ENCODE measurements around the gene ZDHHC21. TPM values are rescaled to one million over a fixed set of nuclear protein-coding genes. Genes with fewer than 3 reads are reported as not detected.

Gene ZDHHC21
- total and polyA plus RNA-seq, 9 of the 15 experiments (the other 6 are each of a cell fraction or from before 2014, with no cell fraction given) = 0.10 to 1.9 (median 1.00) TPM

DNA sequence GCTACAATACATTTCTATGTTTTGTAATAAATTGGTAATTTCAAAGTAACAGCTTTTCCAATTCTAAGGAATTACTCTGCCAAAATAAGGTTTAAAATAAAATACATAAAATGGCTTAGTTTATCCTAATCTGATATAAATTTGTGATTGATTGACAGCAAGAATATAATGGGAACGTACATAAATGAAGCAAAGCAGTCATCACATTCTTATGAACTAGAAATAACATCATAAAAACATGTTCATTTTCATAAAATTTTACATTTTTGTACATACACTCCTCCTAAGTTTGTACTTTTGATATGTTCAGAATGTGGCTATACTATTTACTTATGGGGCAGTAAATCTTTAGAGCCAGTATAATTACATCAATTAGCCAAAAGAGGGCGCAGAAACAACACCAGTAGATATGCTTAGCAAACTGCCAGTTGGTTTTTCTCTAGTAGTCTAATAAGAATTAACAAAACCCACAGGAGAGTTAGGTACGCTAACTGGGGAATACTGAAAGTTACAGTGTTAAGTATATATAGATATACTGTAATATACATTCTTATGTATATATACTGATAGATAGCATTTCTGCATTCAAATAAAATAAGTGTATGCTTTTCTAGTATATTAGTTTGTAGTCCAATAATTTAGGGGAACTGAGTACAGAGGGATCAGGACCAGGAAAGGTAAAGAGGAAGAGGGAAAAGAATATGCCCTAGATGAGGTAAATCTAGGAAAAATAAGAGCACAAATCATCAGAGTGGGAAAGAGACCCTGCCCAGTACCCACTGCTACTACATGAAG is 76.8 kb downstream of the ZDHHC21 start:
- Histone ChIP-seq H3K9me3 (replicated peaks; ENCODE audit: control insufficient read depth, insufficient read depth, low read depth, low read length) (no peaks in the 10 kb centered on the region), H3K79me2 (ENCODE audit: control insufficient read depth, insufficient read depth, low read length) (no peaks in the 10 kb centered on the region), H3K27me3 (ENCODE audit: control insufficient read depth in 2 of 2, insufficient read depth in 2 of 2, low read length in 2 of 2) (no peaks in the 10 kb centered on the region), H3K36me3 (ENCODE audit: control insufficient read depth, insufficient read depth, low read length) (no peaks in the 10 kb centered on the region), H3K4me2 (ENCODE audit: insufficient read depth, low read length) (no peak overlapping the region), H4K20me1 (replicated peaks; ENCODE audit: control insufficient read depth, insufficient read depth, low read length) (no peaks in the 10 kb centered on the region), H3K4me1 (replicated peaks in 1 of 2; ENCODE audit: control insufficient read depth in 2 of 2, insufficient read depth in 2 of 2, low read length in 2 of 2) (no peaks in the 10 kb centered on the region), H2AFZ (ENCODE audit: low read depth, low read length) (peak overlapping the region; percentile 12; the same call in 1 of the 2 replicates), H3K27ac (ENCODE audit: extremely low read depth, low read depth, low read length) (no peak overlapping the region), H3K9ac (ENCODE audit: insufficient read depth in 1 of 2, low read depth in 2 of 2, low read length in 2 of 2) (no peak overlapping the region), H3K9me1 (ENCODE audit: control insufficient read depth, insufficient read depth, low read length) (no peaks in the 10 kb centered on the region), H3K4me3 (no peak overlapping the region)
- intact Hi-C loops (cut with micrococcal nuclease) (loop anchor here (1.0 to 5.0 kb wide), 2 partner anchors 149 to 152 kb away; no protein-coding TSS in a partner anchor), in situ Hi-C loops (cut with MboI) (no loop called here)
- POLR2A ChIA-PET = no interaction called here
- FAIRE-seq (peak; percentile 29), ATAC-seq (peak; percentile 77), DNase-seq (ENCODE audit: extremely low read depth in 1 of 4, low spot score in 3 of 4) (peak in 2 of 4 experiments; percentile 16 to 52)
- WGBS (ENCODE audit: insufficient coverage, low coverage, missing lambda C conversion rate) = 44% methylated on average over 3 of the region's 3 CpGs
- no TSS peak for BruUV-seq (replicated peaks)
- CTCF ChIA-PET (ENCODE audit: low intra/inter-chr PET ratio) = interaction anchor here (0.8 to 1.1 kb wide), 2 partner anchors 149 to 152 kb away, joined by 3 to 5 read pairs; no protein-coding TSS in a partner anchor
- TF ChIP-seq, protein P1, sequence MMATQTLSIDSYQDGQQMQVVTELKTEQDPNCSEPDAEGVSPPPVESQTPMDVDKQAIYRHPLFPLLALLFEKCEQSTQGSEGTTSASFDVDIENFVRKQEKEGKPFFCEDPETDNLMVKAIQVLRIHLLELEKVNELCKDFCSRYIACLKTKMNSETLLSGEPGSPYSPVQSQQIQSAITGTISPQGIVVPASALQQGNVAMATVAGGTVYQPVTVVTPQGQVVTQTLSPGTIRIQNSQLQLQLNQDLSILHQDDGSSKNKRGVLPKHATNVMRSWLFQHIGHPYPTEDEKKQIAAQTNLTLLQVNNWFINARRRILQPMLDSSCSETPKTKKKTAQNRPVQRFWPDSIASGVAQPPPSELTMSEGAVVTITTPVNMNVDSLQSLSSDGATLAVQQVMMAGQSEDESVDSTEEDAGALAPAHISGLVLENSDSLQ (IDR thresholded peaks at IDR 0.05) = peak; percentile 71
- TF ChIP-seq, protein P2, sequence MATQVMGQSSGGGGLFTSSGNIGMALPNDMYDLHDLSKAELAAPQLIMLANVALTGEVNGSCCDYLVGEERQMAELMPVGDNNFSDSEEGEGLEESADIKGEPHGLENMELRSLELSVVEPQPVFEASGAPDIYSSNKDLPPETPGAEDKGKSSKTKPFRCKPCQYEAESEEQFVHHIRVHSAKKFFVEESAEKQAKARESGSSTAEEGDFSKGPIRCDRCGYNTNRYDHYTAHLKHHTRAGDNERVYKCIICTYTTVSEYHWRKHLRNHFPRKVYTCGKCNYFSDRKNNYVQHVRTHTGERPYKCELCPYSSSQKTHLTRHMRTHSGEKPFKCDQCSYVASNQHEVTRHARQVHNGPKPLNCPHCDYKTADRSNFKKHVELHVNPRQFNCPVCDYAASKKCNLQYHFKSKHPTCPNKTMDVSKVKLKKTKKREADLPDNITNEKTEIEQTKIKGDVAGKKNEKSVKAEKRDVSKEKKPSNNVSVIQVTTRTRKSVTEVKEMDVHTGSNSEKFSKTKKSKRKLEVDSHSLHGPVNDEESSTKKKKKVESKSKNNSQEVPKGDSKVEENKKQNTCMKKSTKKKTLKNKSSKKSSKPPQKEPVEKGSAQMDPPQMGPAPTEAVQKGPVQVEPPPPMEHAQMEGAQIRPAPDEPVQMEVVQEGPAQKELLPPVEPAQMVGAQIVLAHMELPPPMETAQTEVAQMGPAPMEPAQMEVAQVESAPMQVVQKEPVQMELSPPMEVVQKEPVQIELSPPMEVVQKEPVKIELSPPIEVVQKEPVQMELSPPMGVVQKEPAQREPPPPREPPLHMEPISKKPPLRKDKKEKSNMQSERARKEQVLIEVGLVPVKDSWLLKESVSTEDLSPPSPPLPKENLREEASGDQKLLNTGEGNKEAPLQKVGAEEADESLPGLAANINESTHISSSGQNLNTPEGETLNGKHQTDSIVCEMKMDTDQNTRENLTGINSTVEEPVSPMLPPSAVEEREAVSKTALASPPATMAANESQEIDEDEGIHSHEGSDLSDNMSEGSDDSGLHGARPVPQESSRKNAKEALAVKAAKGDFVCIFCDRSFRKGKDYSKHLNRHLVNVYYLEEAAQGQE (IDR thresholded peaks at IDR 0.05; ENCODE audit: borderline replicate concordance) = peak; percentile 47; the same call in 1 of the 2 replicates
- TF ChIP-seq, protein P2 (CRISPR knock-in tag; IDR thresholded peaks at IDR 0.05; ENCODE audit: low read depth) = no peak
- TF ChIP-seq MEIS2 (IDR thresholded peaks at IDR 0.05; ENCODE audit: partially characterized antibody) = peak; percentile 26
- no peak for TF ChIP-seq ETS2 (tag; IDR thresholded peaks at IDR 0.05; ENCODE audit: borderline replicate concordance, poor library complexity, severe bottlenecking)
- no peak for TF ChIP-seq STAT5A (IDR thresholded peaks at IDR 0.05; ENCODE audit: borderline replicate concordance, low read length)
- TF ChIP-seq POLR2B (IDR thresholded peaks at IDR 0.05; ENCODE audit: low read depth, partially characterized antibody) = no peak
- TF ChIP-seq SMC3 (conservative IDR thresholded peaks at IDR 0.05; ENCODE audit: insufficient read depth, low read depth, low read length) = 0 out of 2 replicates have a peak, but pooled peaks have one; percentile 13
- TF ChIP-seq, protein P3, sequence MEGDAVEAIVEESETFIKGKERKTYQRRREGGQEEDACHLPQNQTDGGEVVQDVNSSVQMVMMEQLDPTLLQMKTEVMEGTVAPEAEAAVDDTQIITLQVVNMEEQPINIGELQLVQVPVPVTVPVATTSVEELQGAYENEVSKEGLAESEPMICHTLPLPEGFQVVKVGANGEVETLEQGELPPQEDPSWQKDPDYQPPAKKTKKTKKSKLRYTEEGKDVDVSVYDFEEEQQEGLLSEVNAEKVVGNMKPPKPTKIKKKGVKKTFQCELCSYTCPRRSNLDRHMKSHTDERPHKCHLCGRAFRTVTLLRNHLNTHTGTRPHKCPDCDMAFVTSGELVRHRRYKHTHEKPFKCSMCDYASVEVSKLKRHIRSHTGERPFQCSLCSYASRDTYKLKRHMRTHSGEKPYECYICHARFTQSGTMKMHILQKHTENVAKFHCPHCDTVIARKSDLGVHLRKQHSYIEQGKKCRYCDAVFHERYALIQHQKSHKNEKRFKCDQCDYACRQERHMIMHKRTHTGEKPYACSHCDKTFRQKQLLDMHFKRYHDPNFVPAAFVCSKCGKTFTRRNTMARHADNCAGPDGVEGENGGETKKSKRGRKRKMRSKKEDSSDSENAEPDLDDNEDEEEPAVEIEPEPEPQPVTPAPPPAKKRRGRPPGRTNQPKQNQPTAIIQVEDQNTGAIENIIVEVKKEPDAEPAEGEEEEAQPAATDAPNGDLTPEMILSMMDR (IDR thresholded peaks at IDR 0.05 in 2 of 3, conservative IDR thresholded peaks at IDR 0.05 in 1 of 3; ENCODE audit: insufficient read depth in 2 of 3, low read depth in 1 of 3, low read length in 3 of 3) = peak; percentile 32 to 62 (median 50); a peak in 5 of 6 replicates

All from K562 (cell line).